ENCODE measurements around the gene C20orf202. TPM values are rescaled to one million over a fixed set of nuclear protein-coding genes. Genes with fewer than 3 reads are reported as not detected.

The C20orf202 gene
- total RNA-seq, 1 donor from 2014 or later, result 0.80 TPM

GRCh38 chr20:1182106-1182505 lies 21.1 kb upstream of the C20orf202 start:
- DNase-seq (ENCODE audit: low spot score) (no peak), ATAC-seq (no peak)
- intact Hi-C loops (cut with DNase I), result loop anchor here (10.0 kb wide), 1 partner anchor 207 kb away; no protein-coding TSS in a partner anchor

- intact Hi-C loops (cut with DNase I), result loop anchor here (10.0 kb wide), 1 partner anchor 208 kb away; no protein-coding TSS in a partner anchor
- DNase-seq (ENCODE audit: low spot score), result no peak
- ATAC-seq, result no peak
Measured at GRCh38 chr20:1183153-1183552, 20.1 kb upstream of the C20orf202 start.

- intact Hi-C loops (cut with DNase I), result loop anchor here (10.0 kb wide), 1 partner anchor 209 kb away; no protein-coding TSS in a partner anchor
- ATAC-seq, result no peak
- DNase-seq (ENCODE audit: low spot score), result no peak
Measured at GRCh38 chr20:1184260-1184637, 19.0 kb upstream of the C20orf202 start.

GRCh38 chr20:1184638-1185315 lies 18.5 kb upstream of the C20orf202 start, which contains the start of gene TMEM74B:
TSS of gene TMEM74B (minus strand) at chr20:1184981. CDS start at chr20:1183801, 1,180 bp downstream.
- ATAC-seq, result no peak
- intact Hi-C loops (cut with DNase I), result loop anchor here (10.0 kb wide), 1 partner anchor 210 kb away; no protein-coding TSS in a partner anchor
- no peak for DNase-seq (ENCODE audit: low spot score)

GRCh38 chr20:1185316-1185741 lies 17.9 kb upstream of the C20orf202 start:
- intact Hi-C loops (cut with DNase I), result loop anchor here (10.0 kb wide), 1 partner anchor 211 kb away; no protein-coding TSS in a partner anchor
- no peak for DNase-seq (ENCODE audit: low spot score)
- no peak for ATAC-seq

GRCh38 chr20:1185790-1186334 lies 17.4 kb upstream of the C20orf202 start:
- intact Hi-C loops (cut with DNase I), result loop anchor here (10.0 kb wide), 1 partner anchor 211 kb away; no protein-coding TSS in a partner anchor
- peak; percentile 32 for ATAC-seq
- DNase-seq (ENCODE audit: low spot score), result no peak

GRCh38 chr20:1186367-1186991 lies 16.8 kb upstream of the C20orf202 start:
- ATAC-seq, result no peak
- intact Hi-C loops (cut with DNase I), result loop anchor here (10.0 kb wide), 1 partner anchor 212 kb away; no protein-coding TSS in a partner anchor
- no peak for DNase-seq (ENCODE audit: low spot score)

- ATAC-seq (no peak), DNase-seq (ENCODE audit: low spot score) (no peak)
Measured at GRCh38 chr20:1187605-1188171, 15.6 kb upstream of the C20orf202 start.

GRCh38 chr20:1188347-1188746 lies 14.9 kb upstream of the C20orf202 start:
- ATAC-seq (no peak), DNase-seq (ENCODE audit: low spot score) (no peak)
- intact Hi-C loops (cut with DNase I), result loop anchor here (10.0 kb wide), 1 partner anchor 214 kb away; no protein-coding TSS in a partner anchor

More at GRCh38 chr20:1187605-1188171, 15.6 kb upstream of the C20orf202 start:
- intact Hi-C loops (cut with DNase I), result loop anchor here (10.0 kb wide), 1 partner anchor 213 kb away; no protein-coding TSS in a partner anchor

GRCh38 chr20:1189827-1190226 lies 13.4 kb upstream of the C20orf202 start:
- ATAC-seq (no peak), DNase-seq (ENCODE audit: low spot score) (no peak)
- intact Hi-C loops (cut with DNase I), result loop anchor here (10.0 kb wide), 1 partner anchor 215 kb away; no protein-coding TSS in a partner anchor

- intact Hi-C loops (cut with DNase I), result no loop called here
- no peak for ATAC-seq
- no peak for DNase-seq (ENCODE audit: low spot score)
Measured at GRCh38 chr20:1190847-1191246, 12.4 kb upstream of the C20orf202 start.

GRCh38 chr20:1191299-1191698 lies 12.0 kb upstream of the C20orf202 start:
- DNase-seq (ENCODE audit: low spot score) (no peak), ATAC-seq (no peak)
- intact Hi-C loops (cut with DNase I), result no loop called here

- no peak for DNase-seq (ENCODE audit: low spot score)
- intact Hi-C loops (cut with DNase I), result no loop called here
- no peak for ATAC-seq
Measured at GRCh38 chr20:1195226-1195625, 8.0 kb upstream of the C20orf202 start.

GRCh38 chr20:1196634-1197033 lies 6.6 kb upstream of the C20orf202 start:
- intact Hi-C loops (cut with DNase I), result no loop called here
- no peak for ATAC-seq
- DNase-seq (ENCODE audit: low spot score), result no peak

- intact Hi-C loops (cut with DNase I), result no loop called here
- DNase-seq (ENCODE audit: low spot score) (no peak), ATAC-seq (no peak)
Measured at GRCh38 chr20:1197801-1198200, 5.5 kb upstream of the C20orf202 start.

GRCh38 chr20:1198751-1199150 lies 4.5 kb upstream of the C20orf202 start:
- intact Hi-C loops (cut with DNase I), result no loop called here
- ATAC-seq (no peak), DNase-seq (ENCODE audit: low spot score) (no peak)

GRCh38 chr20:1199212-1199873 lies 3.9 kb upstream of the C20orf202 start:
- no peak for ATAC-seq
- no peak for DNase-seq (ENCODE audit: low spot score)
- intact Hi-C loops (cut with DNase I), result no loop called here

- ATAC-seq (no peak), DNase-seq (ENCODE audit: low spot score) (no peak)
- intact Hi-C loops (cut with DNase I), result no loop called here
Measured at GRCh38 chr20:1199964-1200363, 3.3 kb upstream of the C20orf202 start.

GRCh38 chr20:1203630-1204029 lies 376 bp downstream of the C20orf202 start:
- intact Hi-C loops (cut with DNase I), result no loop called here

More at GRCh38 chr20:1203630-1204029, 376 bp downstream of the C20orf202 start:
- ATAC-seq (no peak), DNase-seq (ENCODE audit: low spot score) (no peak)
